ENCODE measurements around the gene NCAPD2. TPM values are rescaled to one million over a fixed set of nuclear protein-coding genes. Genes with fewer than 3 reads are reported as not detected.
A peak's percentile ranks its signal among the peaks of the same experiment; 100 is the strongest.

Gene NCAPD2
- total RNA-seq, 2 donors from 2014 or later, result 86.7 to 99.0 TPM

GRCh38 chr12:6563448-6564050 is 69.6 kb downstream of the NCAPD2 start:
- no peaks in the 10 kb centered on the region for H3K9me3 ChIP-seq
- H3K4me3 ChIP-seq, result no peak overlapping the region
- peaks cover 22 to 33% of the 10 kb centered on the region in 2 donors for H3K36me3 ChIP-seq
- 73% methylated on average over 8 of the region's 8 CpGs for WGBS
- TF ChIP-seq CTCF (IDR thresholded peaks at IDR 0.05) (peak; percentile 18 to 57 (median 46)), POLR2A (IDR thresholded peaks at IDR 0.05) (no peak)
- H3K4me1 ChIP-seq (replicated peaks), result no peaks in the 10 kb centered on the region
- intact Hi-C loops (cut with DNase I), result no loop called here
- H3K27ac ChIP-seq, result no peak overlapping the region
- H3K27me3 ChIP-seq (replicated peaks; ENCODE audit: insufficient read depth), result no peaks in the 10 kb centered on the region
- DNase-seq (ENCODE audit: low spot score), result no peak

- Histone ChIP-seq H3K4me1 (replicated peaks) (no peaks in the 10 kb centered on the region), H3K27ac (peak overlapping the region; percentile 86 to 88), H3K9me3 (no peaks in the 10 kb centered on the region), H3K27me3 (replicated peaks; ENCODE audit: insufficient read depth) (no peaks in the 10 kb centered on the region), H3K36me3 (peaks cover 0 to 16% of the 10 kb centered on the region in 2 donors), H3K4me3 (peak overlapping the region; percentile 42 to 61)
- intact Hi-C loops (cut with DNase I), result loop anchor here (5.0 kb wide), 1 partner anchor 40 kb away; the partner anchor contains the start of gene CHD4
- TF ChIP-seq CTCF (IDR thresholded peaks at IDR 0.05) (no peak), POLR2AphosphoS5 (IDR thresholded peaks at IDR 0.05) (no peak), POLR2A (IDR thresholded peaks at IDR 0.05) (no peak)
- WGBS, result 42% methylated on average over 8 of the region's 8 CpGs
- DNase-seq (ENCODE audit: low spot score), result no peak
Observed at GRCh38 chr12:6567112-6567670, 73.3 kb downstream of the NCAPD2 start.

- Histone ChIP-seq H3K4me1 (replicated peaks) (no peaks in the 10 kb centered on the region), H3K27ac (no peak overlapping the region), H3K36me3 (peaks cover 2 to 20% of the 10 kb centered on the region in 2 donors), H3K9me3 (no peaks in the 10 kb centered on the region), H3K4me3 (no peak overlapping the region), H3K27me3 (replicated peaks; ENCODE audit: insufficient read depth) (no peaks in the 10 kb centered on the region)
- TF ChIP-seq CTCF (IDR thresholded peaks at IDR 0.05), result no peak
- TF ChIP-seq POLR2A (IDR thresholded peaks at IDR 0.05), result no peak
- no peak for TF ChIP-seq POLR2AphosphoS5 (IDR thresholded peaks at IDR 0.05)
- 76% methylated on average over 12 of the region's 12 CpGs for WGBS
- intact Hi-C loops (cut with DNase I), result loop anchor here (5.0 kb wide), 1 partner anchor 38 kb away; the partner anchor contains the start of gene CHD4
- DNase-seq (ENCODE audit: low spot score), result no peak
Observed at GRCh38 chr12:6569312-6569711, 75.4 kb downstream of the NCAPD2 start.

- no peak overlapping the region for H3K4me3 ChIP-seq
- H3K9me3 ChIP-seq, result no peaks in the 10 kb centered on the region
- H3K27me3 ChIP-seq (replicated peaks; ENCODE audit: insufficient read depth), result no peaks in the 10 kb centered on the region
- 71% methylated on average over 7 of the region's 7 CpGs for WGBS
- no peaks in the 10 kb centered on the region for H3K4me1 ChIP-seq (replicated peaks)
- no peak overlapping the region for H3K27ac ChIP-seq
- peaks cover 2 to 20% of the 10 kb centered on the region in 2 donors for H3K36me3 ChIP-seq
- DNase-seq (ENCODE audit: low spot score), result no peak
- TF ChIP-seq CTCF (IDR thresholded peaks at IDR 0.05), result no peak
- no peak for TF ChIP-seq POLR2A (IDR thresholded peaks at IDR 0.05)
- TF ChIP-seq POLR2AphosphoS5 (IDR thresholded peaks at IDR 0.05), result no peak
- intact Hi-C loops (cut with DNase I), result loop anchor here (5.0 kb wide), 1 partner anchor 38 kb away; the partner anchor contains the start of gene CHD4
Observed at GRCh38 chr12:6569786-6570185, 75.9 kb downstream of the NCAPD2 start.
